Activated T-cell treated with anti-CD3 and anti-CD28 coated beads, Interleukin-2, amount 50 U/mL, for 24 hours (primary cell): Measurements from ENCODE around the gene LRRC43.

Experiments
- DNase-seq: peaks from one replicate; pipeline ENCODE4 v3.0.0-alpha.2; 2020
- H3K27ac Mint-ChIP-seq: 2 replicates; pipeline ENCODE4 v1.8.0; 2020; ENCODE audit warnings: mild to moderate bottlenecking, mixed read lengths
- H3K27me3 Mint-ChIP-seq: 2 replicates; pipeline ENCODE4 v1.8.0; 2020; ENCODE audit warnings: mixed read lengths
- H3K36me3 Mint-ChIP-seq: 2 replicates; pipeline ENCODE4 v1.8.0; 2020; ENCODE audit warnings: low read depth, mixed read lengths
- H3K4me1 Mint-ChIP-seq: 2 replicates; pipeline ENCODE4 v1.8.0; 2020; ENCODE audit warnings: low read depth, mixed read lengths
- H3K4me3 Mint-ChIP-seq: 2 replicates; pipeline ENCODE4 v1.8.0; 2020; ENCODE audit warnings: mild to moderate bottlenecking, moderate library complexity, mixed read lengths
- H3K9me3 Mint-ChIP-seq: 2 replicates; pipeline ENCODE4 v1.8.0; 2020; ENCODE audit warnings: mixed read lengths

Gene LRRC43

DNA sequence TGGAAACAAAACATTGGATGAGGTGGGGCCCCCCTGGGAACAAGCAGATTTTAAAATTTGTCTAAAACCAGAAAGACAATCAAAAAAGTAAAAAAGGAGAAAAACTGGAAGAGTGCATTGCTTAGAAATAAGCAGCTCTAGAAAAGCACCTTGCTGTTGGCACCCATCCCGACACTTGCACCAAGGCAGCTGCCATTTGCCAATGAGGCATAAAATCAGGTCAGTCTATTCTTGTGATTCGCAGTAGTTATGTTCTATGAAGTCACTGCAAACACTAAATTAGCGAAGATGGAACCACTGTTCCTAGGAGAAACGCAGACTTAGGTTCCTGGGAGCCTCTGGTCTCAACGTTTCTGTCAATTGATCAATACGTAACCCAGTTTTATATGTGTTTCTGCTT, 67.1 kb downstream of the LRRC43 start:
- peaks cover 7% of the 10 kb centered on the region for H3K4me1 Mint-ChIP-seq
- peaks cover 56% of the 10 kb centered on the region for H3K36me3 Mint-ChIP-seq
- no peaks in the 10 kb centered on the region for H3K9me3 Mint-ChIP-seq
- no peak overlapping the region for H3K27ac Mint-ChIP-seq
- no peak overlapping the region for H3K4me3 Mint-ChIP-seq
- DNase-seq: no peak
- no peaks in the 10 kb centered on the region for H3K27me3 Mint-ChIP-seq

GRCh38 chr12:122250536-122250935, 67.6 kb downstream of the LRRC43 start:
- Mint-ChIP-seq H3K27me3 (no peaks in the 10 kb centered on the region), H3K36me3 (peaks cover 58% of the 10 kb centered on the region), H3K4me3 (no peak overlapping the region), H3K27ac (no peak overlapping the region), H3K9me3 (no peaks in the 10 kb centered on the region), H3K4me1 (peaks cover 5% of the 10 kb centered on the region)
- no peak for DNase-seq
